Activated effector memory CD4-positive, alpha-beta T cell treated with anti-CD3 and anti-CD28 coated beads, Interleukin-2, amount 50 U/mL, for 16 hours (primary cell): ENCODE results near the gene PBXIP1.
A peak's percentile ranks its signal among the peaks of the same experiment; 100 is the strongest.
"Not testable (repeated sequence)": the region's sequence is repeated elsewhere in the genome, so short reads cannot be mapped to it uniquely, and the experiment has no call there.

Experiments
- DNase-seq: peaks from one replicate; pipeline ENCODE4 v3.0.0-alpha.2; 2020

PBXIP1 gene

DNA sequence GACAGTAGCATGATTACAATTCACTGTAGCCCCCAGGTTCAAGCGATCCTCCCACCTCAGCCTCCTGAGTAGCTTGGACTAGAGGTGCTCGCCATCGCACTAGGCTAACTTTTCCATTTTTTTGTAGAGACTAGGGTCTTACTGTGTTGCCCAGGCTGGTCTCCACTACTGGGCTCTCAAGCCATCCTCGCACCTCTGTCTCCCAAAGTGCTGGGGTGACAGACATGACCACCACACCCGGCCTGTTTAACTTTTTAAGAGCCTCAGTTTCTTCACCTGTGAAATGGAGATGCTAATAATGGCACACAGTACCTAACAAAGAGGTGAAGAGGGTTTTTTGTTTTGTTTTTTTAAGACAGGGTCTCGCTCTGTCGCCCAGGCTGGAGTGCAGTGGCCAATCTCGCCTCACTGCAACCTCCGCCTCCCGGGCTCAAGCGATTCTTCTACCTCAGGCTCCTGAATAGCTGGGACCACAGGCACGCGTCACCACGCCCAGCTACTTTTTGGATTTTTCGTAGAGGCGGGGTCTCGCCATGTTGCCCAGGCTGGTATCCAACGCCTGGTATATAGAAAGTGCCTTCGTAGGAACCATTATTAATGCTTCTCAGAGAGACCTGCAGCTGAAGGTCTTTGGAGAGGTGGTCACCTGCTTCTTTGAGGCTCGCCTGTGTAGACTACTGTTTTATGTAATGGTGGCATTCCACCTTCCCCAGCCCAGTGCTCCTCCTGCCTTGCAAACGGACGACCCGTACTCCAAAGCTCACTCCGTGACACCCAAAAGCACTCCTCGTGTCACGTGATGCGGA is 19.9 kb downstream of the PBXIP1 start:
- DNase-seq = peak; percentile 73

DNA sequence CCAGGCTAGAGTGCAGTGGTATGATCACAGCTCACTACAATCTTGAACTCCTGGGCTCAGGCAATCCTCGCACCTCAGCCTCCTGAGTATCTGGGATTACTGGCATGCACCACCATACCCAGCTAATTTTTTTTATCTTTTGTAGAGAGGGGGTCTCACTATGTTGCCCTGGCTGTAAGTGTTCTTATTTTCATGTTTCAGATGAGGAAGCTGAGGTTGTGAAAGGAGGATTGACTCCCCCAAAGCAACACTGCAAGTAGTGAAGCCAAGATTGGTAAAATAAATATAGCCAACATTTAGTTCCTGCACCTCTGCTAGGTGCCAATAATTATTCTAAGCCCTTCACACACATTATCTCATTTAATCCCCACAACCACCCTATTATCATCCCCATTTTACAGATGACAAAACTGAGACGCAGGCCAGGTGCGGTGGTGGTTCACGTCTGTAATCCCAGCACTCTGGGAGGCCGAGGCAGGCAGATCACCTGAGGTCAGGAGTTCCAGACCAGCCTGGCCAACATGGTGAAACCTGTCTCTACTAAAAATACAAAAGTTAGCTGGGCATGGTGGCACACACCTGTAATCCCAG is 21.4 kb downstream of the PBXIP1 start:
- DNase-seq = no peak

DNA sequence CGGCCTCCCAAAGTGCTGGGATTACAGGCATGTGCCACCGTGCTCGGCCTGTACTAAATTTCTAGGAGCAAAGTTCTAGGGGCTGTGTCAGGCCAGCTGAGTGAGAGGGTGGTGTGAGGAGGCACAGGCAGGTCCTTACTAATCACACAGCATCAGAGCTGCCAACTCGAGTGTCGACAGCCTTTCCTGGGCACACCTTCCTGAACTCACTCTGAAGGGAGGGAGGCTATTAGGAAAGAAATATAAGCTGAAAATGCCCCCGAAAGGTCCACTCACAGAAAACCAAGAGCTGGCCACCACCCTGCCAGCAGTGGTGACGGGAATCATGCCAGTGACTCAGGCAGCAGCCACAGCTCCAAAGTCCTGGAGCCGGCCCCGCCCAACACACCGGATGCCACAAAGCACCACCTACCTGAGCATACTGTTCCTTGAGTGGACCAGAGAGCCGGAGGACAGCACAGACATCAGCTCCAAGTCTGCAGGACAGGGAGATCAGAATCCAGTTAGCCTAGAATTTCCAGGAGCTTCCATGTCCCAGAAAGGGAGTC is 23.9 kb downstream of the PBXIP1 start:
- no peak for DNase-seq

DNA sequence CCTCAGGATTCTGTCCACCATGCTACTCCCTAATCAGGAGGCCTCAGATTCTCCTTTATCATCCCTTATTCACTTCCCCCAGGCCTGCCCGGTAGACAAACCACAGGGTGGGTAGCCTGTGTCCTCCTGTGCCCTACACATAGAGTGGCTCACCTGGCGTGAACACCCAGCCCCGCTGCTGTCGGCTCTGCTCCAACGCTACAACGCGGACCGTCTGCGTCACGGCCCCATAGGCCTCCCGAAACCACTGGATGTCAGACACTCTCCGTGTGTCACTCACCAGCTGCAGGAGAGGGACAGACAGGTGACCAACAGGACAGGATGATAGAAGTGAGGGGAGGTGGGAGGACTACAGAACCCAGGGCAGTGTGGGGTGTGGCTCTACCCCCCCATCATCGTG is 29.7 kb downstream of the PBXIP1 start:
- DNase-seq = no peak

DNA sequence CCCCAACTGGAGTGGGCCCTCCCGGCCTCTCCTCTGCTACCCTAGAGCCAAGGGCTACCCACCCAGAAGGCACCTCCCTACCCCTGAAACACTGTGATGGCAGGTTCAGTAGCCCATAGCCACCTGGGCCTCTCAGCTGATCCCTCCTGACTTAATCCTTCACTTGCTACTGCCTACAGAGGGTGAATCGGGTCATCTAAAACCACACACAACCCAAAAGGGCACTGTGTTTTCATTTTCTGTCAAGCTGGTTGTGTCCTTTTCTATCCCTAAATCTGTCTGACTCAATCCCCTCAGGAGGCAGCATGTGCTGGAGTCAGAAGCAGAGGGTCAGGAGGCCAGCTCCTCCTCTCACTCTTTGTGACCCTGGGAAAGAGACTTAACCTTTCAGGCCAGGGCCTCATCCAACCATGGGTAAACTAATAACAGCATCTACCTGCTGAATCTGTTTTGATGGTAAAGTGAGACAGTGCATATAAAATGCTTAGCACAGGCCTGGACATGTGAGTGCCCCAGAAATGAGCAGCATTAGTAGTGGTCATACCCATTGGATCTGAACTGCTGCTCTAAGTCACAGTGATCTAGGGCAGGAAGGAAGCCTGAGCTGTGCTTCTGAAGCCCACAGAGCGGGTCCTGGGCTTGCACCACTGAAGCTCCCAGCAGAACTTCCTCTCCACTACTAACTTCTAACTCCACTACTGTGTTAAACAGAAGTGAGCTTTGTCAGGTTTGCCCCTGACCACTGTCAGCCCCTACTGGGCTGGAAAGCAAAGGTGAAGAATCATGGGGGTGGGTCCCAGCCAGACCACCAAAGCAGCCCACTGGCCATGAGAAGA is 30.3 kb downstream of the PBXIP1 start:
- no peak for DNase-seq

DNA sequence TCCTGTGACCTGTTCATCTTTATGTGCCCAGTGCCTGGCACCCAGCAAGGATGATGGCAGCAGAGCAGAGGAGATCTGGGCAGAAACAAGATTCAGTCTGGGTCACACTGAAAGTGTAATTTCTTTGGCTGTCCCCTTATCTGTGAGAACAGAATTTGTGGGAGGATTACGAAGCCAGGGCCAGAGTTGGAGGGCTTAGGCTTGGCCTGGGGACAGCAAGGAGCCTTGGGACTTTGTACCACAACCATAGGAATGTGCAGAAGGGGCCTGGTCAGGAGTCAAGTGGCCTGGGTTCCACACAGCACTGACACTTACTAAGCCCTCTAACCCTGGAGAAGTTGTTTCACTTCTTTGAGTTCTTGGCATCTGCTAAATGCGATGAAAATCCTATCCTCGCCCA is 32.2 kb downstream of the PBXIP1 start:
- DNase-seq = no peak

DNA sequence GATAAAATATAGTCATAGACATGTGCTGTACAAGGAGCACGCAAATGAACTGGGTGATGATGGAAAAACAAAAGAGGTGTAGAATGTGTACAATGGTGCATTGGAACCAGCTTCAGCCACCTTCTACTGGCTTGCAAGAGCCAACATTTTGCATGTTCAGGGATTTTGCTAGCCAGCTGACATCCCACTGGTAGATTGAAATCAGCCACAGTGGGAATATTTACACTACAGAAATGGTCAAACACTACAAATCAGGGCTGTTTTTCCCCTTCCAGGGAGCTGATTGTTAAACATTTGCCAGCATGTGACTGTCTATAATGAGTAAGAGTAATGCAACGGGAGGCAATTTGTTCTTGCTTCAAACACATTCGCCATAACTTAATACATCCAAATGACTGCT is 42.6 kb downstream of the PBXIP1 start:
- DNase-seq = no peak

DNA sequence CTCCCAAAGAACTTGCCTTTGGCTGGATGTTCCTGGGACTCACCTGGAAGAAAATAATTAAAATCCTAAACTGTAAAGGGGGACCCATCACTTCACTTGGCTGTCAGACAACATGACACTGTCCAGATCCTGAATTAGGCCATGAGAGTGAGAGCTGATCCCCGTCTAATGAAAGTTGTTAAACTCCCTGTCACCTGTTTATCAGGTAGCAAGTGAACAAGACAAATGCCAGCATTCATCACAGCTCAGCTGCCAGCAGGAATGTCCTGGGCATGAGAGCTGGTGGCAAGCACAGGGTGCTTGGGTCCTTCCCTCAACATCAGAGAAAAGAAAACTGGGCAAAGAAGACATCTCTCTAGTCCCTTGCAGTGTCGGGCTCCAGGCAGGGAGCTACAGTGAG is 43.1 kb downstream of the PBXIP1 start:
- no peak for DNase-seq

DNA sequence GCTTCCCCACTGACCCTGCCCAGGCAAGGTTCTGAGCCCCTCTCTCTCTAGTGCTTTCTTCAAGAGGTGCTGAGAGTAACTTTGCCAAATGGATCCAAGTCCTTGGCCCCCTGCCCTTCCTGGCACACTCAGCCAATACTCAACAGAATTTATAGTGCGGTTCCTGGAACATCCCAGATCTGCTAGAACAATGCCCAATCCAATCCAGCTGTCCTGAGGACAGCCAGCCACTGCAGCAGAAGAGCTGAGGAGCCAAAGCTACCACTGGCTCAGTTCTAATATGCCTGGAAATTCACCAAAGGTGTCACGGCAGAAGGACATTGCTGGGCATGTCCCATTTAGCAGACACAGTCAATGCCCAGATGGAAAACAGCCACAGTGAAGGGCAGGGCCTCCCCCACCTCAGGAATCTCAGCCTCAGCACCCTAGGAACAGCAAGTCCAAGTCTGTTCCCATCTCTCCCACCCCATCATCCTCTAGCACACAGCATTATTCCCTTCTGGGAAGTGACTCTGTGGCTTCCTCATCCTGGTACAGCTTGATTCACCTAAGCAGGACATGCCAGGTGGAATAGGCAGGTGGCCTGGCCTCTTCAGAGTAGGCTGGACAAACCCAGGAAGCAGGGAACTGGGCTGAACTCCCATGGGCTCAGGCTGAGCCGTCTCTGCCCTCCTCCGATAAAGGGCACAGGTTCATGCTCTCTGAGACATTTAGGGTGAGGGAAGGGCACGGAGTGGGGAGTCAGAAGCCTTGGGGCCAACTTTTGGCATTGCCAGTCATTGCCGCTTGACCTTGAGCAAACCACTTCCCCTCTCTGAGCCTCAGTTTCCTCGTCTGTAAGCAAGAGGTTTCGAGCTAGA is 44.0 kb downstream of the PBXIP1 start:
- DNase-seq = peak; percentile 37

DNA sequence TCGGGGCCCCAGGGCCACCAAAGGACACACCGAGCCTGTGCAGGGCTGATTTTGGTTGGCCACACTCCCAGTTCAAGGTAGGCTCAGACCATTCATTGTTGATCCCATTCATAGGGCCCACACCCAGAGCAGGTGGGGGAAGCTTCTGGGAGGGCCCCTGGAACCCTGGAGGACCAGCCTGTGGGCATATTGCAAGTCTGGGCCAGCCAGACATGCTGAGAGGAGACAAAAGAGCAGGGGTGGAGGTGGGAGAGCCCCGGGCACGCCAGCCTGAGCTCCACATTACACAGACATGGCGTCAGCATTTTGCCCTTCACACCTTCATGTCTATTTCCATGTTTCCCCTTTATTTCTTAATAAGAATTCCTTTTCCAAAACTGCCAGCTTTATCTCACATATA is 45.0 kb downstream of the PBXIP1 start:
- peak; percentile 33 for DNase-seq

DNA sequence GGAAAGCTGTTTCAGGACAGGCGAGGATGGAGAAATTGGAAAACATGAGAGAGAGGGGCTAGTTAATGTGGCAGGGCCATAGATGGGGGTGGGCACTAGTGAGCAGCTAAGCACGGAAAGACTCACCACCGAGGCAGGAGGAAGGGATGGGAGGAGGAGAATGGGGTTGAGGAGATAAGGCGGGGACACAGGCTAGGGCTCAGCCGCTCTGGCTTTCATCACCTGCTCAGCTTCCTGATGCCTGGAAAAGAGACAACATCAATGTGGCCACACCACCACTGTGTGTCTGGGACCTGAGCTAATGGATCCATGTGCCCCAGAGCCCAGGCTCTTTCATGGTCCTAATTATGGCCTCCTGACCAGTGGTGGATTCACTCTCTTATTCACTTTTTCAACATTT is 47.0 kb downstream of the PBXIP1 start:
- no peak for DNase-seq

DNA sequence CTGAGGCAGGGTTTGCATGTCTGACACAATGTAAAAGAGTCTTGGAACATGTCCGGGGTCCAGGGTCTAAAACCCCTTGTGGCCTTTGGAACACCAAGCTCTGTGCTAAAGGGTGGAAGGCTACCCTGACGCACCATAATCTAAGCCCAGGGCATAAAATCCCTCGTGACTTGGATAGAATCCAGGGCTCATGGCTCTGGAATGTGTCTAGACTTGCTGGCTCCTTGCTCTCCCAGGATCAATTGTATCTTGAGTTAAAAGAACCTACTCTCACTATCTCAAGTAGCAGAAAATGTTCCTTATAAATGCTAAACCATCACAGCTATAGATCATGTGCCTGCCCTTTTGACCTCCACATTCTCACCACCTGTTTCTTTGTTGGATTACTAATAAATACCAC is 47.8 kb downstream of the PBXIP1 start:
- not testable (repeated sequence) for DNase-seq

DNA sequence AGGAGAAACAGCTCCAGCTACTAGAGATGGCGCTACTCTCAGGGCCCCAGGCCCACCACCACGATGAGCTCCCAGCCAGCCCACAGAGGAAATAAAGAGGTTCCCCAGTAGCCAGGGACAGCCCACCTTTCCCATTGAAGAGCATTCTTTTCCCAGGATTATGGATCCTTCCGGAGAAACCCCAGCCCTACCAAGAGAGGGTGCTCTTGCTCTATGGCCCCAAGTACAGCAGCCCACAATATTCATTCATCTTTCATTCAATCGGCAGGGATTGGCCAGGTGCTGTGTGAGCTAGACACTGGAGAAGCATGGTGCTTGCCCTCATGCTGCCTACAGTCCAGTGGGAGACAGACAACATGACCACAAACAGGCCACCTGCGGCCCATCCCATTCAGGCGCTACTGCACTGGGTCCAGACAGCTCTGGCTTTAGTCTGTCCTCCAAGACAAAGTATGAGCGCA is 49.2 kb downstream of the PBXIP1 start:
- no peak for DNase-seq

DNA sequence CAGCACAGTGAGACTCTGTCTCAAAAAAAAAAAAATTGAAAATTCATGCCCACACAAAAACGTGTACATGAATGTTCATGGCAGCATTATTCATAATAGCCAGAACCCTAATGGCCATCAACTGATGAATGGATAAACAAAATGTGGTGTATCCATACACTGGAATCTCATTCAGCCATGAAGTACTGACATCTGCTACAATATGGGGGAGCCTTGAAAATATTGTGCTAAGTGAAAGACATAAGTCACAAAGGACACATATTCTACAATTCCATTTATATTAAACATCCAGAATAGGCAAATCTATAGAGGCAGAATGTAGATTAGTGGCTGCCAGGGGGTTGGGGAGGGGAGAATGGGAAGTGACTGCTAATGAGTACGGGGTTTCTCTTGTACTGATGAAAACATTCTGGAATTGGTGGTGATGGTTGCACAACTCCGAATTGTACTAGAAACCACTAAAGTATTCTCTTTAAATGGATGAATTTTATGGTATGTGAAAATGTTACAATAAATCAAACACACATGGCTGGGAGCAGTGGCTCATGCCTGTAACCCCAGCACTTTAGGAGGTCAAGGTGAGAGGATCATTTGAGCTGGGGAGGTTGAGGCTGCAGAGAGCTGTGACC is 52.8 kb downstream of the PBXIP1 start:
- no peak for DNase-seq

DNA sequence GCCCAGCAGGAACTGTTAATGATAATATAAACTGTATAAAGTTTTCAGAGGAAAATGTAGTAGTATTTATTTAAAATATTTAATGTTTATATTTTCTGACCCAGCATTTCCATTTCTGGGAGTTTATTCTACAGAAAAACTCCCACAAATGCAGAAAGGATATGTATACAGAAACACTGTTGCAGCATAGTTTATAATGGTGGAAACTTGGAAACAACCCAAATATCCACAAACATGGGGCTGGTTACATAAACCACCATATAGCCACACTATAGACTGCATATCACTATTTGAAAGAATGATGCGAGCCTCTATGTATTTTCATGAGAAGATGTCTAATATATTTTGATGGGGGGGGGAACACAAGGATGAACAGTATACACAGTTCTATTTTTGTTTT is 54.3 kb downstream of the PBXIP1 start:
- DNase-seq = no peak

DNA sequence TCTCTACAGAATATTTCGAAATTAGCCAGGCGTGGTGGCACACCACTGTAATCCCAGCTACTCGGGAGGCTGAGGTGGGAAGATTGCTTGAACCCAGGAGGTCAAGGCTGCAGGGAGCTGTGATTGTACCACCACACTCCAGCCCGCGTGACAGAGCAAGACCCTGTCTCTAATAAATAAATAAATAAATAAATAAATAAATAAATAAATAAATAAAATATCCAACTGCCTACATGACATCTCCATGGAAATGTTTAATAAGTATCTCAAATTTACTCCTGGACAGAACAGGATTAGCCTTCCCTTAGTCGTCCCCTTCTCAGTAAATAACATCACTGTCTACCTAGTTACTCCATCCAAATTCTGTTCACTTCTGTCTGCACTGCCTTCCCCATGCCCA is 56.9 kb downstream of the PBXIP1 start:
- DNase-seq = no peak

DNA sequence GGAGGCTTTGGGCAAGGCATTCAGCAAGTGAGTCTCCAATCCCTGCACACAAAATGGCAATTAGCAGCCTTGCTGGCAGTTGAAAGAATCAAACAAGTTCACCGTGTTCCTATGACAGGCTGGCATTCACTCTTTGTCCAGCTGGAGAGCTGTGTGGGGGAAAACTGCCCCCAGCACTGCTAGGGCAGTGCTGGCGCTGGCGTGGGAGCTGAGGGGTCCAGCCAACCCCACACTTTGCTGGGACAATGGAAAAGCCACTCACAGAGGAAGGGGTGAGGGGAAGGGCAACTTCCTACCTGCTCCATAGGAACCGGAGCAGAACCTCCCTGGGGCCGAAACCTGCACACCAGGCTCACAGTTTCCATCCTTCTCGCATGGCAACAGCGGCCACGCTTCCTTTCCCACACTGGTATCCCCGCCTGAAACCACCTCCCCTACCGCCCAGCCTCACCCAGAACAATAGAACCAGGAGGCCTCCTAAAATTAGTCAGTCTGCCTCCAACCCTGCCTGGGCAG is 59.1 kb downstream of the PBXIP1 start:
- DNase-seq = no peak

DNA sequence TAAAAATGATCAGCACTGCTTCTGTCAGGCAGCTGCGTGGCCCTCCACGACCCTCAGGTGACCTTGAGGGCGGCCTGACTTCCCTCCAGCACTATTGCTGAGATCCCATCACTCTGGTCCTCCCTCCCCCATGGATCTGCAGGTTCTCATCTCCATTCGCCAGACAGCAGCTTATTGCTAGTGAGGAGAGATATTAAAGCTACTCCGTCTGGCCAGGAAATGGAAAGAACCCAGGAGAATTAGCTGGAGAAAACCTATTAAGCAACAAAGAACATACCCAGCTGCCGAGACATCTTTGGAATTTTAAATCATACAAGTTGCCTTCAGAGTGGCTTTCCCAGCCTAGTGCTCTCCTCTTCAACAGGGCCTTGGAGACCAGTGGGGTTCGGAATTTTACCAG is 60.1 kb downstream of the PBXIP1 start:
- no peak for DNase-seq
